Neutrophil (primary cell): ENCODE results near the gene CACNG5.

Experiments
- H3K27ac ChIP-seq: fragments of 200-600 bp; sonication (generic); 2 replicates; pipeline ENCODE4 v1.5.1; 2016; ENCODE audit warnings: mild to moderate bottlenecking, moderate library complexity
- H3K27me3 ChIP-seq: fragments of 200-600 bp; sonication (generic); 2 replicates; pipeline ENCODE4 v1.6.0; 2016; ENCODE audit warnings: mild to moderate bottlenecking
- H3K36me3 ChIP-seq: fragments of 200-600 bp; sonication (generic); 2 replicates; pipeline ENCODE4 v1.5.1; 2017
- H3K4me1 ChIP-seq, 2 experiments: fragments of 200-600 bp in 1 of 2; sonication (generic) in 1 of 2; 1 replicate in 1 of 2; 2 replicates in 1 of 2; pipeline versions ENCODE4 v1.5.1 to v1.6.1; 2013 to 2016; ENCODE audit warnings: low read depth in 1 of 2, low read length in 1 of 2, mild to moderate bottlenecking in 1 of 2, moderate library complexity in 1 of 2; ENCODE audit not compliant: control insufficient read depth in 1 of 2, insufficient read depth in 1 of 2
- H3K4me3 ChIP-seq, 2 experiments: fragments of 200-600 bp in 1 of 2; sonication (generic) in 1 of 2; 1 replicate in 1 of 2; 2 replicates in 1 of 2; pipeline ENCODE4 v1.5.1; 2013 to 2016; ENCODE audit warnings: low read depth in 1 of 2, low read length in 1 of 2, mild to moderate bottlenecking in 1 of 2, moderate library complexity in 1 of 2
- H3K9me3 ChIP-seq: fragments of 200-600 bp; sonication (generic); 2 replicates; pipeline ENCODE4 v1.5.1; 2016
- CTCF ChIP-seq: fragments of 200-600 bp; sonication (generic); IDR thresholded peaks from 2 replicates; pipeline ENCODE4 v1.5.1; 2016; ENCODE audit warnings: antibody characterized with exemption

The CACNG5 gene

GRCh38 chr17:66885417-66885816 is 50.5 kb downstream of the CACNG5 start:
- Histone ChIP-seq H3K4me3 (no peak overlapping the region), H3K27me3 (no peaks in the 10 kb centered on the region), H3K9me3 (no peaks in the 10 kb centered on the region), H3K27ac (no peak overlapping the region), H3K36me3 (no peaks in the 10 kb centered on the region), H3K4me1 (no peaks in the 10 kb centered on the region)
- TF ChIP-seq CTCF, result no peak

- H3K27ac ChIP-seq, result no peak overlapping the region
- H3K27me3 ChIP-seq, result no peaks in the 10 kb centered on the region
- no peaks in the 10 kb centered on the region for H3K9me3 ChIP-seq
- no peaks in the 10 kb centered on the region for H3K4me1 ChIP-seq
- no peak overlapping the region for H3K4me3 ChIP-seq
- no peak for TF ChIP-seq CTCF
- H3K36me3 ChIP-seq, result no peaks in the 10 kb centered on the region
Measured at GRCh38 chr17:66889480-66890230, 54.7 kb downstream of the CACNG5 start.

GRCh38 chr17:66892246-66892645 is 57.3 kb downstream of the CACNG5 start:
- no peaks in the 10 kb centered on the region for H3K9me3 ChIP-seq
- TF ChIP-seq CTCF, result no peak
- no peak overlapping the region for H3K27ac ChIP-seq
- no peaks in the 10 kb centered on the region for H3K27me3 ChIP-seq
- H3K4me1 ChIP-seq, result no peaks in the 10 kb centered on the region
- no peaks in the 10 kb centered on the region for H3K36me3 ChIP-seq
- H3K4me3 ChIP-seq, result no peak overlapping the region

- H3K4me1 ChIP-seq, result no peaks in the 10 kb centered on the region
- H3K9me3 ChIP-seq, result no peaks in the 10 kb centered on the region
- H3K27me3 ChIP-seq, result no peaks in the 10 kb centered on the region
- H3K36me3 ChIP-seq, result no peaks in the 10 kb centered on the region
- no peak for TF ChIP-seq CTCF
- no peak overlapping the region for H3K4me3 ChIP-seq
- no peak overlapping the region for H3K27ac ChIP-seq
Measured at GRCh38 chr17:66893382-66893781, 58.5 kb downstream of the CACNG5 start.

- no peak for TF ChIP-seq CTCF
- Histone ChIP-seq H3K4me1 (no peaks in the 10 kb centered on the region), H3K36me3 (no peaks in the 10 kb centered on the region), H3K27ac (no peak overlapping the region), H3K4me3 (no peak overlapping the region), H3K9me3 (no peaks in the 10 kb centered on the region), H3K27me3 (no peaks in the 10 kb centered on the region)
Measured at GRCh38 chr17:66893863-66894262, 58.9 kb downstream of the CACNG5 start.
